GM19025 (cell line): ENCODE data around the gene MED15.

Experiments used
- ATAC-seq: cut with Tn5 transposase; IDR thresholded peaks from one replicate; pipeline ENCODE4 v1.9.1; 2021; ENCODE audit warnings: mild to moderate bottlenecking, low read depth, moderate library complexity; ENCODE audit not compliant: unreplicated experiment

The MED15 gene

DNA sequence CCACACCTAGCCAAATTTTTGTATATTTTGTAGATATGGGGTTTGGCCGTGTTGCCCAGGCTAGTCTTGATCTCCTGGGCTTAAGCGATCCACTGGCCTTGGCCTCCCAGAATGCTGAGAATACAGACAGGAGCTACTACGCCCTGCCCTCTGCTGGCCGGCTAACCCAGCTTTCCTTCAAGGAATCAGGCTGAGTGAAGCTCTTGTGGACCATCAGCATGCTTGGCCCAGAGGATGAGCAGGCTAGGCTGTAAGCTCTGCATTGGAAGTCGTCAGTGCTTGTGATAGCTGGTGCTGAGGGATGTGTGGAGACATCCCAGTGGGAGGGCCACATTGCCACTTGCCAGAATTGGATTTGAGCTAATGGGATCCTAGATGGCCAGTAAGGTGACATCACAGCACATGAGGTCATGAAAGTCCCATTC is 60.6 kb downstream of the MED15 start:
- ATAC-seq = no peak

DNA sequence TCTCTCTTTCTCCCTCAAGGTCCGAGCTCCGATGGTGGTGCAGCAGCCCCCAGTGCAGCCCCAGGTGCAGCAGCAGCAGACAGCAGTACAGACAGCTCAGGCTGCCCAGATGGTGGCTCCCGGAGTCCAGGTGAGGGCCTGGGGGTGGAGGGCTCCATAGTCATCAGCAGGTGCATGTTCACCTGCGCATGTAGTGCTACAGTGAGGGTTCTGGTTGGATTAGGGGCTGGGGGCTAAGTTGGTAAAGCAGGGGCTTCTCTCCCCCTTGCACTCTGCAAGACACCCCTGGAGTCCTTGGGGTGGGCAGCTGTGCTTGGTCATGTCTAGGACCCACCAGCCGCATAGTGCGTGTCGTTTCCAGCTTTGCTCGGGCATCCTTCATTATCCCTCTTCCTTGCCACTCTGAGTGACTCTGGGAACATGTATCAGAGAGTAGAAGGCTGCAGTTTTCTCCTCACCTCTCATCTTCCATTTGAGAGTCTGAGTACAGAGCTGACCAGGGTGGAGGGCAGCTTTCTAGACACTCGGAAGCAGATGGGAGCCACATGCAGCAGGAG is 61.2 kb downstream of the MED15 start:
- ATAC-seq = no peak

DNA sequence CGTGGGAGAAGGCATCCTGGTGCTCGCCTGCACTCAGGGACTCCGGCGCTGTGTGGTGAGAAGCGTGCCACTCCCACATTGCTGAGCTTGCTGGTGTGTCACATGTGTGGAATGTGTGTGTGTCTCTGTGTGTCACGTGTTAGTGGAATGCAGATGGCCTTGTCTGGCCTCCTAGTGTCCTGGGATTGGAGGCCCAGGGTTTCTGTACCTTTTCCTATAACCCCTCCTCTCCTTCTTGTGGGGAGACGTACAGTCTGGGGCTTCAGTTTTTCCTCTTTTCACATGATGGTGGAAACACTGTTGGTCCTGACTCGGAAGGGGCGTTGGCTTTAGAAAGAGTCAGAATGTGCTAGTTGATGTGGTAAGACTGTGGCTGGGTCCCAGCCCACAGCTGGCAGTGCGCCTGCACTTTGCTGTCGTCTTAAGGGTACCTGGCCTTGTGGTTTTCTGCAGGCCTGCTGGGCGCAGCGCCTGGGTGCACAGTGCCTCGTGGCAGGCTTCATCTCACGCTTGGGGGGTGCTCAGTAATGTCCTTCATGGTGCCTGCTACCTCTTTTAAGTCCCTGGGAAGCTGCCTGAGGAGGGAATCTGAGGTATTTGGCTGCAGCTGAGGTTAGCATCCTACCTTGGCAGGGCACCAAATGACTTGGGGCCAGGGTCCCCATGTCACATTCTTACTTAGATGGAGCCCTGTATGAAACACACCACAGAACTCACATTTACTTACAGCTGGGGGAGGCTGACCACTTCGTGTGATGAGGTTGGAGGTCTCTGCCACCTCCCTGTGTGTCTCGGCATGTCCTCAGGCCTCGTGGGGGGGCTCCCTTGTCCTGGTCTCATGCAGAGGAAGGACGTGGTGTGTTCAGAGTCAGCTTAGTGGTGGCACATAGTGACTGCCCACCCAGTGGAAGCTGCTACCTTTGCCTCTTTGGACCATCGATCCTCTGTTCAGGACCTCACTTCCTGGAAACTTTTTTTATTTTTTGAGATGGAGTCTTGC is 61.9 kb downstream of the MED15 start:
- no peak for ATAC-seq

DNA sequence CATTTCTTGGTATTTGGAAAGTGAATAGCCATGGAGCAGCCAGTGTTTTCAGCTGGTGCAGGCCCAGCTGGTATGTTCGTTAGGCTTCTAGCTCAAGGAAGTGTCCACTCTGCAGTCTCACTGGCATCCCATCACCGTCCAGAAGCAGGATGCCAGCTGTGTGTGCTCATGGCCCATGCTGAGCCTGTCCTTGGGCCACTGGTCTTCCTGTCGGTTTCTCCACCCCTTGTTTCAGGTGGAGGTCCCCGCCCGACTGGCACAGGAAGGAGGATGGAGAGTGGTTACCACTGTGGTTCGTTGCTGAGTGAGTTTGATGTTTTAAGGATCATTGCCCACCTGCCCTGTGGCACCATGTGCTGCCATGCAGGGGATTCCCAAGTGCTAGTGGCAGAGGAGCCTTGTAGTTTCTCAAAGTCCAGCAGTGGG is 63.7 kb downstream of the MED15 start:
- ATAC-seq = no peak

DNA sequence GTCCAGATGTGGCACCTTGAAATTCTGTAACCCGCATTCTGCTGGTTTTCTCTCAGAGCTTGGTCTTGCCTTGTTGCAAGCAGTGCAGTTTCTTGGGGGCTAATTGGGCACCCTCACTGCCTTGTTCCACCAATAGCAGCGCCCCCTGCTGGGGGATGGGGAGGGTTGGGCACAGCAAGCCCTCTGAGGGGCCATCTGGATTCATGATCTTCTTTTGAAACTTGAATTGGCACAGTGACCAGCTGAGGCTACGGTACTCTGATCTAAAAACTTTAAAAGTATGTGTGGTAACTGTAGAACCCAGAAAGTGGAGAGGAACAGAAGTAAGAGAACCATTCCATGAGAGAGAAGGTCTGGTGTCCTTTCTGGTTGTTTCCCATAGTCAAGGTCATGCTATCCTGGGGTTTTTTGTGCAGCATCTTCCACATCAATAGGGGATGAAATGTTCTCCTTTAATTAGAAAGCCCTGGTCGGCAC is 64.2 kb downstream of the MED15 start:
- no peak for ATAC-seq

DNA sequence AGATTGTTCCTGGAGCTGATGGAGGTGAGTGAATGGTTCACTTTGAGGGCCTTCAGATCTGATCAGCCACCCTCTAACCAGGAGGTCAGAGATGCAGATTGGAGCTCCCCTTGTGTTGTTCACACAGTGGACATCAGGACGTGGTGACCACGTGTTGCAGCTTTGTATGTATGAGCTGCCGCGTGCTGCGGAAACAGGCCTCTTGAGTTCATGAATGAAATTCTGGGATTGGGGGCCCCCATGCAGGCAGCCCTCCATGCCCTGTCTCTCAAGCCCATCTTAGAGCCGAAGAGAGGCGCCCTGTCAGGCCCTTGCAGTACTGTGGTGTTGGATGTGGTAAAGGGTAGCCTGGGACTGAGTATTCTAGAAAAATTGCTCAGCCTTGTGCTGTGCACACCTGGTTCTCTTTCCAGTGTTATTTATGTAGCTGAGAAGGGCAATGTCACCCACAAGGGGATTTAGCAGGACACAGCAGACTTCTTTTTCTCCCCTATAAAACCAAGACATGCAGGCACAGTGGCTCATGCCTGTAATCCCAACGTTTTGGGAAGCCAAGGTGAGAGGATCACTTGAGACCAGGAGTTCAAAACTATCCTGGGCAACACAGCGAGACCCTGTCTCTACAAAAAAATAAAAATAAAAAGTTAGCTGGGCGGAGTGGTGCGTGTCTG is 64.9 kb downstream of the MED15 start:
- no peak for ATAC-seq

DNA sequence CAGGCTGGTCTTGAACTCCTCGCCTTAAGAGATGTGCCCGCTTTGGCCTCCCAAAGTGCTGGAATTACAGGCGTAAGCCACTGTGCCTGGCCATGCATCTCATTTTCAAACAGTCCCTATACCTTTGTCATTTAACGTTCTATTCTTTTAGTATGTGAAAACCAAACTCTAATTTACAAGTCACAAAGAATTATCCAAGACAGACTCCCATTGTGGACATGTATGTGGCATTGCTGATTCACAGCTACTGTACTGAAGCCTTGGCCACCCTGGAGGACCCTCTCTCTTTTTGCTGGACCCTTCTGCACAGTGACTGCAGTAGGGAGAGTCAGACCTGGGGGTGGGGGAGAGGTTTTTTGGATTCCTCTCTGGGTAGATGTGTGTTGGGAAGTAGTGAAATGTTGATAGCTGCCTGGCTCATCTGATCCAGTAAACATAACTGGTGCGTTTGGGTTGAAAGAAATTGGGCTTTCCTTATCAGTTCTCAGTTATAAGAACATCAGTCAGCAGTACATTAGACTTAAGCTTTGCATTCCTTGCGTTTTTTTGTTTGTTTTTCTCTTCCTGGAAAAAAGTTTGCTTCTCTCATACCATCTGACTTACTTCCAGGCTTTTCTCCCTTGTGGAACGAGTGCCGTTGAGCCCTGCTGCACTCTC is 65.9 kb downstream of the MED15 start:
- no peak for ATAC-seq

DNA sequence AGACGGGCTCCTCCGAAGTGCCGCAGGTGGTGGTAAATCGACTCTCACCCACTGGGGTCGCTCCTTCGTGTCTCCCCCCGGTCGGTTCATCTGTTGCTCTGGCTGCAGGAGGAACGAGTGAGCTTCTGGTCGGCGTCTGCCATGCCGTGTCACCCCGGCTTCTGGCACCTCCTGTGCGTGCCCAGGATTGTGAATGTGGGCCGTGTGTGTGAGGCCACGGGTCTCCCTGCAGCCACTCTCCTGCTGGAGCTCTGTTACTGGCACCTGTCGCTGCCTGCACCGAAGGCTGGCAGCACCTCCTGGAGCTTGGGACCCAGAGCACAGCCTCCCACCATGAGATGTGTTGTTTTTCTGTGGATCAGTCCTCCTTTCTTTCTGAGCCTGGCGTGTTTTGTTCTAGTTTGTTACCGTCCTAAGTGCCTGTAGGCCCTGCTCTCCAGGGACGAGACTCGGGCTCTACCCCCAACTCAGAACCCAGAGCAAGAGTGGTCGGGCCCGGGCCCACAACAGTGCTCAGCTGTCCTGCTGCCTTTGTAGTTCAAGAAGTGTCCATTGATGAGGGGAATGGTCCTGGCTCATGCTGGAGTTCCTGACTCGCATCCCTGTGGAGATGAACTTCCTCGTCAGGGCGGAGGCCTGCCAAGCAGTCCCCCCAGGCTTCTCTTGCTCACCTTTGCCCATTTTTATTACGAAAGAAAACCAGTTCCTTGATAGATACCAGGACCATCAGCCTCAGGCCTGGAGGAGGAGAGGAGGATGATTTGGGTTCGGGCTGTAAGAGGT is 66.6 kb downstream of the MED15 start:
- no peak for ATAC-seq

DNA sequence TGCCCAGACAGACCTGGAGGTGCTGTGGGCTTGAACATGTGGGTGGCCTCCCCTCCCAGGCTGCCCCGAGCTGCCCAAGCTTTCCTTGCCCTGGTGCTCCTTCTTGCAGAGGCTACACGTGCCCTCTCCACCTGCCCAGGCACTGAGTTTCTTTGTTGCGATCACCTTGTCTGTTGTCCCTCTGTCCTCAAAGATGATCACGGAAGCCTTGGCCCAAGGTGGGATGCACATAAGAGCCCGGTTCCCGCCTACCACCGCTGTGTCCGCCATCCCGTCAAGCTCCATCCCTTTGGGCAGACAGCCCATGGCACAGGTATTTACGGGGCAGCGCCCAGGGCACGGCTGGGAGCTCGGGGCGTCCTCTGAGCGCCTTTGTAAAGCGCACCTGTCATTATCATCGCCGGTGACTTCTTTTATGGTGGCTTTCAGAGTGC is 67.5 kb downstream of the MED15 start:
- no peak for ATAC-seq

DNA sequence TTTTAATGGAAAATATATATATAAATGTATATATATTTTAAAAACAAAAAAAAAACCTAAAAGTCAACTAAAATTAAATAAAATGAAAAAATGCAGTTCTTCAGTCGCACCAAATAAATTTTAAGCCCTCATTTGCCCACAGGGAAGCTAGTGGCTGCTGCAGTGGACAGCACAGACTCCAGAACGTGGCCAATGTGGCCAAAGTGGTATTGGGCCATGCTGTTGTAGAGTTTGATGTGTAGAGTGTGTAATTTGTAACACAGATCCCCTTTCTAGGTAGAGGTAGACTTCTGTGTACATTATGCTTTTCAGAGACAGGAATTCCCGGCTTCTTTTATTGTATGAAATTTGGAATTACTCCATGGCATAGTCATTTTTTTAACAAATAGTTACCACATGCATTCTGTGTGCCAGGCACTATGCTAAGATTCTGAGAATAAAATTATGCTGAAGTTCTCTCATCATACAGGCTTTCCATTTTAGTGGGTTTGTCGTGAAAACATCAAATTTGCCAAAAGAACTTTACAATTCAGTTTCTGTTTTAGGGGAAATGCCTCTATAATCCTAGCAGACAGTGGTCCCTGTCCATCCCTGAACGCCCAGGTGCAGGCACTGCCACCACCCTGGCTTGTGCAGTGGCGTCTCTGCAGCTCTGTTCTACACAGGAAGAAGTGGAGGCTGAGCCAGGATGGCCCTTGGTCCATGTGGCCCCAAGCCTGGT is 68.5 kb downstream of the MED15 start:
- ATAC-seq = no peak

DNA sequence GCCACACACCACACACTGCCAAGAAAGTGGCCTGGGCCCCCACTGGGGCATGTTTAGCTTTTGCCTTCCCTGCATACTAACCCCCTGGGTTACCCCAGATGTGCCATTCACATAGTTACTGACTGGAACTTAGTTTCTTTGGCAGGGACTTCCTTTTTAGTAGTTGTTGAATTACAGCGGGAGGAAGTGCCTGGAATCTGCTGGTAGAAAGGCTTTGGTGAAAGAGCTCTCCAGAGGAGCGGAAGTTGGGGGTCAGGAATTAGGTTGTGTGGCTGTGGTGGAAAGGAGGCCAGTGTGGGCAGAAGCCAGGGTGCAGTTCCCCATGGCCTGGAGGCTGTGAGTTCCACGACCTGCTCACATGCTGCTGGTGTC is 69.0 kb downstream of the MED15 start:
- ATAC-seq = no peak

DNA sequence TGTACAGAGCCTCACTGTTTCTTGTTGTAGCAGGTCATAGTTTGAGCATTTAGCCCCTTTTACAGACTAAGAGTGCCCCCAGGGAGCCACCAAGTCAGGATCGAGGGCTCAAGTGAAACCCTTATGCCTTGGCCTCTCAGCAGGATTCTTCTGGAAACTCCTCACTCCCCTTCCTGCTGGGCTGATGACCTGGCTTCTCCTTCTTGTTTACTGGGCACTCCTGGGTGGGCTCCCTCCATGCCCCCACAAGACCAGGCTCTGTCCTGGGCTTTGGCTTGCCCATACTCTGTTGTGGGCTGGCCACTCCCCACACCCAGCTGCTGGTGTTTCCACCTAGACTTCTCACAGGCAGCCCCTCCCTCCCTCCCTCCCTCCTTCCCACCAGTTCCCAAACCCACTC is 69.6 kb downstream of the MED15 start:
- no peak for ATAC-seq

DNA sequence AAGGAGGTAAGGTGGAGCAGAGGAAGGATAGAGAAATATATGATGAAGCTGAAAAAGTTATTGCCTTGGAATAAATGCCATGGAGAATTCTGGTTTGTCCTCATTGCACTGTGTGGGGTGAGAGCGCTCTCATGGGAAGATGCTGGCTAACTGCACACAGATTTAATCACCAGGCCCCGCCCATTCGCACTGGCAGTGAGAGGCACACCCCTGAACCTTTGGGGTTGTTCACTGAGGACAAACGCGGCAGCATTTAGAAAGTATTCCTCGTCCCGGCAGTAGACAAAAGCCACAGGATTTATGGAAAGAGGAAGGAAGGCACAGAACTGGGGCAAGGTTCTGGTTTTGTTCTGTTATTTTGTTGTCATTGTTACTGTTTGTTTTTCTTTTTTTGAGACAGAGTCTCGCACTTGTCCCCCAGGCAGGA is 70.2 kb downstream of the MED15 start:
- ATAC-seq = no peak

DNA sequence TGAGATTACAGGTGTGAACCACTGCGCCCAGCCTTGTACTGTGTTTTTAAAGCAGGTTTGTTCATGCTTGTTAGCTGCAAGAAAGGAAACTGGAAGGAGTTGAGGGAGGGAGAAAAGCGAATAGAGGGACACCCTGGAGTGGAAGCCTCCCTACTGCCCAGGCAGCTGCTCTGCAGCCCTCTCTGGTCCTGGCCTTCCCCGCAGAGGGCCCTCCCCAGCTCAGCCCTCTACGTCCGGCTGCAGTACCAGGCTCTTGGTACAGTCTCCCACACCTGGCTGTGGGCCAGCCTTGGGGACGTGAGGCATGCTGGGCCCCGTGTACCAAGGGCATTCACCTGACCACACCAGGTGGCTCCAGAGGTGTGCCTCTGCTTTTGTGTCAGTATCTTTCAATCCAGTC is 70.8 kb downstream of the MED15 start:
- ATAC-seq = no peak

DNA sequence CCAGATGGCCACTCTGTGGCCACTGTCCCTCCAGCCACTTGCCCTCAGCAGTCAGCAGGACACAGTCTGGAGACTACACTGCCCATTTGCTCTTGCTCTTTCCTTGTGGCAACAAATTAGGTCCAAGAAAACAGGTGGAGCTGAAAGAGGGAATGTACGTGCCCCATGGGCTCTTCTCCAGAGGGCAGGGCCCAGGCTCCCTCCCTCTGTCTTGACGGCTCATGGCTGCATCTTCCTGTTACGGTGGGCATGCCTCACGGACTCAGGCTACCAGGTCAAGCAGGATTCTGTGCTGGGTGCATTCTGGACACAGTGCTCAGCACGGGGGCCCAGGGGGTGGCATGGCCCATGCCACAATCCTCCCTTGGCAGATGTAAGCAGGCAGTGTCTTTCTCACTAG is 71.3 kb downstream of the MED15 start:
- ATAC-seq = no peak

DNA sequence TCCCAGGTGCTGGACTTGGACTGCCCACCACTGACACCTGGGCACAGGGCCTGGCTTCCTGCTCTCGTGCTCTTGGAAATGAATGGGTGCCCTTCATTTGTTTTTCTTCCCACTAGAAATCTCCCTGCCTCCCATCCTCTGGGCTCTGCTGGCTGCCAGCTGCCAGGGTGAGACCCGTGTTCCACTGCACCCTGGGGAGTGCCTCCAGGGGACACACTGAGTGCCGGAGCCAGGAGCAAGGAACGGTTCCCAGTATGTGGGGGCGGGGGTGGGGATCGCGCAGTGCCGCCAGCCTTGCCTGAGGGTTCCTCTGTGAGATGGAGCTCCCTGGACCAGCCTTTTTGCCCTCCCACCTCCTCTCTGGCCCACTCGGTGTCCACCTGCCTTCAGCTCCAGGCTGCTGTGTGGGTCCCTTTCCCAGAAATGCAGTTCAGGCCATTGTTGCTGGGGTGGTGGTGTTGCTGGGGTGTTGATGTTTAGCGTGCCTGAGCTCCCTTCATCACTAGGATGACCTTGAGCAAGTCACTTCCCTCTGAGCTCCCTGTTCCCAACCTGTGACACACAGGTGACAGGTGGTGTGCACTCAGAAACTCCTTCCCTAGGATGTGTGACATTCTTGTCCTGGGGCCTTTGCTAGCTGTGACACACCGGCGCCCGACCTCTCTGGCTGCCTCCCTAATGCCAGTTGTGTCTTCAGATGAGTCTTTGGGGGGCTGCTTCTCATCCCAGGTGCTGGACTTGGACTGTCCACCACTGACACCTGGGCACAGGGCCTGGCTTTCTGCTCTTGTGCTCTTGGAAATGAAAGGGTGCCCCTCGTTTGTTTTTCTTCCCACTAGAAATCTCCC is 72.1 kb downstream of the MED15 start:
- ATAC-seq = no peak

DNA sequence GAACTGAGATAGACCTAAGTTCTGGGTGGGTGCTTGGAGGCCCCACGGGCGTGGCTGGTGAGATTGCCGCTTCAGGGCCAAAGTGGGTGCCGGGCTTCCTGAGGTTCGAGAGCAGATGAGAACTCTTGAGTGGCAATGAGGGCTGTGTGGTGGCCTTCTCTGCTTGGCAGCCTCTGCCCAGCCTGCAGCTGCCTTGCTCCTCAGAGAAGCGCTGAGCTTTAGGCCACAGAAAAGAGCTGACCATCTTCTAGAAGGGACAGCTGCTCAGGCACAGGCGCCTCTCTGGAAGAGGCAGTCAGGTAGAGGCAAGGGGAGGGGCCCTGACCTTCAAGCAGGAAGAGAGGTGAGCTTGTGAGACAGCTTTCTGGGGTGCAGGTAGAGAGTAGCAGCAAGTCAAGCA is 72.8 kb downstream of the MED15 start:
- no peak for ATAC-seq
